HAP-1 (cell line): ENCODE measurements around the gene MOB1B.

Experiments
- DNase-seq, 2 experiments: peaks; one replicate each; pipeline ENCODE4 v3.0.0-alpha.2; 2016 to 2020; ENCODE audit warnings: low spot score in 2 of 2
- H3K27me3 ChIP-seq: fragments of 250-450 bp; sonication (Bioruptor Pico); 2 replicates; pipeline ENCODE4 v1.5.1; 2020; ENCODE audit warnings: low read depth, mild to moderate bottlenecking, moderate library complexity
- H3K36me3 ChIP-seq: fragments of 250-450 bp; sonication (Bioruptor Pico); replicated peaks from 2 replicates; pipeline ENCODE4 v1.5.1; 2020; ENCODE audit warnings: mild to moderate bottlenecking
- H3K4me1 ChIP-seq: fragments of 250-450 bp; sonication (Bioruptor Pico); 2 replicates; pipeline ENCODE4 v1.5.1; 2020; ENCODE audit warnings: mild to moderate bottlenecking
- H3K4me3 ChIP-seq: fragments of 250-450 bp; sonication (Bioruptor Pico); 2 replicates; pipeline ENCODE4 v1.5.1; 2020; ENCODE audit warnings: mild to moderate bottlenecking, moderate library complexity
- H3K9me3 ChIP-seq: fragments of 250-450 bp; sonication (Bioruptor Pico); 2 replicates; pipeline ENCODE4 v1.5.1; 2020; ENCODE audit warnings: mild to moderate bottlenecking, moderate library complexity
- in situ Hi-C: fragments of 300-500 bp; cut with MboI; formaldehyde crosslinking; loops from 3 replicates; pipeline ENCODE4 v1.14.3; 2020; ENCODE audit warnings: low sequenced_read_pairs, inconsistent platforms, mixed read lengths

Gene MOB1B

GRCh38 chr4:70927502-70928137, 25.5 kb downstream of the MOB1B start:
- H3K9me3 ChIP-seq: 0 out of 2 replicates have a peak, but pooled peaks cover under 1% of the 10 kb centered on the region
- no peak overlapping the region for H3K4me3 ChIP-seq
- in situ Hi-C loops: no loop called here
- H3K4me1 ChIP-seq: peaks cover 12% of the 10 kb centered on the region
- H3K27me3 ChIP-seq: no peaks in the 10 kb centered on the region
- DNase-seq: no peak
- no peaks in the 10 kb centered on the region for H3K36me3 ChIP-seq

GRCh38 chr4:70930530-70931256, 28.5 kb downstream of the MOB1B start:
- Histone ChIP-seq H3K4me1 (peaks cover 10% of the 10 kb centered on the region), H3K36me3 (no peaks in the 10 kb centered on the region), H3K27me3 (no peaks in the 10 kb centered on the region), H3K9me3 (0 out of 2 replicates have a peak, but pooled peaks cover 3% of the 10 kb centered on the region), H3K4me3 (no peak overlapping the region)
- no peak for DNase-seq
- in situ Hi-C loops: no loop called here

DNA sequence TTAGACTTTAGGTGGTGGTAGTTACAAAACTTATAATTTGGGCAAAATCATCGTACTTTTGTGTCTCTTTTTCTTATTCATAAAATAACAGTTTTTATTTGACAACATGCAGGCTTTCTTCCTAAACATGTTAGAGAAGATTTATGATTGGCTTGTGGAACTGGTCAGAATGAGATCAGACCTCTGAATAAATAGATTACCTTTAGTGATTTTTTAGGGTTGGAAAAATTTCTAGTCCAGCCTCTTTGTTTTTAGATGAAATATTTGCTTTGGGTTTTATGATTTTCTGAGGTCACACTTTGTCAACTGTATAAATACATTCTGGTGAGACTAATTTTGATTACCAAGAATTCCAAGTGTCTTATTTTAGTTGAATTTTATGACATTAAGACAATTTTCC, 29.2 kb downstream of the MOB1B start:
- DNase-seq: no peak
- no peak overlapping the region for H3K4me3 ChIP-seq
- in situ Hi-C loops: no loop called here
- H3K4me1 ChIP-seq: peaks cover 4% of the 10 kb centered on the region
- H3K9me3 ChIP-seq: 0 out of 2 replicates have a peak, but pooled peaks cover 3% of the 10 kb centered on the region
- H3K36me3 ChIP-seq: no peaks in the 10 kb centered on the region
- no peaks in the 10 kb centered on the region for H3K27me3 ChIP-seq

GRCh38 chr4:70932984-70933383, 30.8 kb downstream of the MOB1B start:
- in situ Hi-C loops: no loop called here
- H3K27me3 ChIP-seq: no peaks in the 10 kb centered on the region
- H3K36me3 ChIP-seq: no peaks in the 10 kb centered on the region
- H3K4me3 ChIP-seq: no peak overlapping the region
- DNase-seq: no peak
- 0 out of 2 replicates have a peak, but pooled peaks cover 3% of the 10 kb centered on the region for H3K9me3 ChIP-seq
- H3K4me1 ChIP-seq: no peaks in the 10 kb centered on the region

DNA sequence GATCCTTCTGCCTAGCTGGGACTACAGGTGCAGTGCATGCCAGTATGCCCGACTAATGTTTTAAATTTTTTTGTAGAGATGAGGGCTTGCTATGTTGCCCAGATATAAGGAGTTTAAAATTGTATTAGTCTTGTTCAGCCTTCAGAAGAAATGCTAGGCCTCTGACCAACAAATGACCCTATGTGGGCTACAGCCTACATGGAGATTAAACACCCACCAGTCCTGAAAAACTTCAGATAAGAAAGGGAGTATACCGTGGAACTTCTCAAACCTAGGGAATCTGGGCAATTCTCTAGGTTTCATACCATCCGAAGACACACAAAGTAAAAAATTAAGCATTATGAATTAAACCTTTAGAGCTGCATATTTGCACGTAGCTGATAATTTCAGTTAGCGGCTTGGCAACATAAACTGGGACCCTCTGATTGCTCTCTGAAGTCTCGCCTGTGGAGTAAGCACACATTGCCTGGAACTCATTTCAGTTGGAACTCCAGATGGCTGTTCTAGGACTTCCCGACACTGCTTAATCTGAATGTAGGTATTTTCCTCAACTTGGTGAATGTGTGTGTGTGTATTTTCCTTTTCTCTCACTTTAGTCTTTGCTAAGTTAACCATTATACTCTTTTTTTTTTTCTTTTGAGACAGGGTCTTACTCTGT, 33.0 kb downstream of the MOB1B start:
- Histone ChIP-seq H3K27me3 (no peaks in the 10 kb centered on the region), H3K36me3 (no peaks in the 10 kb centered on the region), H3K4me1 (no peaks in the 10 kb centered on the region), H3K4me3 (no peak overlapping the region), H3K9me3 (0 out of 2 replicates have a peak, but pooled peaks cover 3% of the 10 kb centered on the region)
- in situ Hi-C loops: no loop called here
- DNase-seq: no peak

GRCh38 chr4:70936200-70936787, 34.1 kb downstream of the MOB1B start:
- no peak for DNase-seq

GRCh38 chr4:70938086-70938485, 35.9 kb downstream of the MOB1B start:
- no peak for DNase-seq
- Histone ChIP-seq H3K4me3 (no peak overlapping the region), H3K36me3 (no peaks in the 10 kb centered on the region), H3K9me3 (no peaks in the 10 kb centered on the region), H3K4me1 (no peaks in the 10 kb centered on the region), H3K27me3 (no peaks in the 10 kb centered on the region)
- in situ Hi-C loops: no loop called here

More at GRCh38 chr4:70936200-70936787, 34.1 kb downstream of the MOB1B start:
- Histone ChIP-seq H3K36me3 (no peaks in the 10 kb centered on the region), H3K27me3 (no peaks in the 10 kb centered on the region), H3K9me3 (0 out of 2 replicates have a peak, but pooled peaks cover 3% of the 10 kb centered on the region), H3K4me3 (no peak overlapping the region), H3K4me1 (no peaks in the 10 kb centered on the region)
- in situ Hi-C loops: no loop called here

GRCh38 chr4:70940134-70940533, 38.0 kb downstream of the MOB1B start:
- DNase-seq: no peak
- in situ Hi-C loops: no loop called here
- Histone ChIP-seq H3K27me3 (no peaks in the 10 kb centered on the region), H3K4me1 (no peaks in the 10 kb centered on the region), H3K9me3 (no peaks in the 10 kb centered on the region), H3K4me3 (no peak overlapping the region), H3K36me3 (no peaks in the 10 kb centered on the region)

- DNase-seq: no peak
- Histone ChIP-seq H3K36me3 (no peaks in the 10 kb centered on the region), H3K9me3 (no peaks in the 10 kb centered on the region), H3K27me3 (no peaks in the 10 kb centered on the region), H3K4me3 (no peak overlapping the region), H3K4me1 (peaks cover 12% of the 10 kb centered on the region)
- in situ Hi-C loops: no loop called here
These were observed 40.9 kb downstream of the MOB1B start for GRCh38 chr4:70943114-70943513.

DNA sequence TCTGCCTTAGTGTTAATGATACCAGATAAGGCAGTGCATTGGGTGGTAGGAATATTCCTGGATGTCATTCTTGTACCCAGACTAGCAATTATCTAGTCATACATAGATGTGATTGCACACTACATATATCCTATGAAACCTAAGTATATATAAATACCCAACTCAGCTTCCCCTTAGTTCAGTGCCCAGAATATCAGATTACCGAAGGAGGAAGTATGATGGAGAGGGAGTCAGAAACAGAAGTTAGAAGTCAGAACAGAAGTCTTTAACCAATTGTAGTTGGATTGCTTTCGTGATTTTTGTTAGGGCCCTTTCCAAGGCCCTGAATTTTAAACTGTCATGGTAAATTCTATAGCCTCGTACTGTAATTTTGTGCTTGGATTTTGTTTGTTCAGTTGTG, 42.9 kb downstream of the MOB1B start:
- DNase-seq: no peak
- in situ Hi-C loops: no loop called here

GRCh38 chr4:70945452-70946055, 43.4 kb downstream of the MOB1B start:
- no peaks in the 10 kb centered on the region for H3K36me3 ChIP-seq
- peaks cover 12% of the 10 kb centered on the region for H3K4me1 ChIP-seq
- H3K4me3 ChIP-seq: no peak overlapping the region
- DNase-seq: no peak
- in situ Hi-C loops: no loop called here
- no peaks in the 10 kb centered on the region for H3K27me3 ChIP-seq
- no peaks in the 10 kb centered on the region for H3K9me3 ChIP-seq

More for the DNA sequence above, 42.9 kb downstream of the MOB1B start:
- Histone ChIP-seq H3K27me3 (no peaks in the 10 kb centered on the region), H3K4me3 (no peak overlapping the region), H3K4me1 (peaks cover 12% of the 10 kb centered on the region), H3K9me3 (no peaks in the 10 kb centered on the region), H3K36me3 (no peaks in the 10 kb centered on the region)

GRCh38 chr4:70946939-70947338, 44.8 kb downstream of the MOB1B start:
- in situ Hi-C loops: no loop called here
- H3K4me1 ChIP-seq: peaks cover 12% of the 10 kb centered on the region

GRCh38 chr4:70948665-70949260, 46.6 kb downstream of the MOB1B start:
- Histone ChIP-seq H3K9me3 (no peaks in the 10 kb centered on the region), H3K36me3 (no peaks in the 10 kb centered on the region), H3K4me1 (peaks cover 12% of the 10 kb centered on the region), H3K27me3 (no peaks in the 10 kb centered on the region), H3K4me3 (no peak overlapping the region)
- DNase-seq: no peak
- in situ Hi-C loops: no loop called here

More at GRCh38 chr4:70946939-70947338, 44.8 kb downstream of the MOB1B start:
- Histone ChIP-seq H3K36me3 (no peaks in the 10 kb centered on the region), H3K27me3 (no peaks in the 10 kb centered on the region), H3K4me3 (no peak overlapping the region), H3K9me3 (no peaks in the 10 kb centered on the region)
- no peak for DNase-seq
